Astrocyte (in vitro differentiated cells and primary cell): ENCODE results near the gene TOP2B.

Experiments used
- EZH2 ChIP-seq: IDR thresholded peaks from 2 replicates; pipeline ENCODE4 v1.6.1; 2012; ENCODE audit warnings: mild to moderate bottlenecking, low read length, inconsistent platforms; ENCODE audit not compliant: insufficient read depth
- TF ChIP-seq, protein P1 (sequence below): IDR thresholded peaks from 2 replicates; pipeline ENCODE4 v1.5.1; 2011; ENCODE audit warnings: low read depth, mild to moderate bottlenecking, inconsistent platforms, low read length, moderate library complexity; ENCODE audit not compliant: insufficient read depth

GRCh38 chr3:25555695-25556437, 108.8 kb downstream of the TOP2B start:
- TF ChIP-seq, protein P1, sequence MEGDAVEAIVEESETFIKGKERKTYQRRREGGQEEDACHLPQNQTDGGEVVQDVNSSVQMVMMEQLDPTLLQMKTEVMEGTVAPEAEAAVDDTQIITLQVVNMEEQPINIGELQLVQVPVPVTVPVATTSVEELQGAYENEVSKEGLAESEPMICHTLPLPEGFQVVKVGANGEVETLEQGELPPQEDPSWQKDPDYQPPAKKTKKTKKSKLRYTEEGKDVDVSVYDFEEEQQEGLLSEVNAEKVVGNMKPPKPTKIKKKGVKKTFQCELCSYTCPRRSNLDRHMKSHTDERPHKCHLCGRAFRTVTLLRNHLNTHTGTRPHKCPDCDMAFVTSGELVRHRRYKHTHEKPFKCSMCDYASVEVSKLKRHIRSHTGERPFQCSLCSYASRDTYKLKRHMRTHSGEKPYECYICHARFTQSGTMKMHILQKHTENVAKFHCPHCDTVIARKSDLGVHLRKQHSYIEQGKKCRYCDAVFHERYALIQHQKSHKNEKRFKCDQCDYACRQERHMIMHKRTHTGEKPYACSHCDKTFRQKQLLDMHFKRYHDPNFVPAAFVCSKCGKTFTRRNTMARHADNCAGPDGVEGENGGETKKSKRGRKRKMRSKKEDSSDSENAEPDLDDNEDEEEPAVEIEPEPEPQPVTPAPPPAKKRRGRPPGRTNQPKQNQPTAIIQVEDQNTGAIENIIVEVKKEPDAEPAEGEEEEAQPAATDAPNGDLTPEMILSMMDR, result no peak
- no peak for TF ChIP-seq EZH2
